ENCODE data around the gene DOCK4. TPM values are rescaled to one million over a fixed set of nuclear protein-coding genes. Genes with fewer than 3 reads are reported as not detected.

DOCK4 gene
- total RNA-seq, 1 donor from 2014 or later: 10.6 TPM

GRCh38 chr7:111735661-111736551 lies 470.3 kb downstream of the DOCK4 start:
- DNase-seq (ENCODE audit: low read depth): no peak
- H3K4me3 ChIP-seq (ENCODE audit: low read depth, low read length): no peak overlapping the region
- TF ChIP-seq CTCF (conservative IDR thresholded peaks at IDR 0.05; ENCODE audit: low read depth, low read length): peak; percentile 86

- H3K4me3 ChIP-seq (ENCODE audit: low read depth, low read length): no peak overlapping the region
- TF ChIP-seq CTCF (conservative IDR thresholded peaks at IDR 0.05; ENCODE audit: low read depth, low read length): no peak
- no peak for DNase-seq (ENCODE audit: low read depth)
Measured at GRCh38 chr7:111734954-111735660, 471.1 kb downstream of the DOCK4 start.

- no peak for TF ChIP-seq CTCF (conservative IDR thresholded peaks at IDR 0.05; ENCODE audit: low read depth, low read length)
- no peak overlapping the region for H3K4me3 ChIP-seq (ENCODE audit: low read depth, low read length)
- DNase-seq (ENCODE audit: low read depth): no peak
Measured at GRCh38 chr7:111732923-111733322, 473.3 kb downstream of the DOCK4 start.

GRCh38 chr7:111730476-111731300 lies 475.5 kb downstream of the DOCK4 start:
- TF ChIP-seq CTCF (conservative IDR thresholded peaks at IDR 0.05; ENCODE audit: low read depth, low read length): peak; percentile 73
- DNase-seq (ENCODE audit: low read depth): no peak
- H3K4me3 ChIP-seq (ENCODE audit: low read depth, low read length): no peak overlapping the region

- H3K4me3 ChIP-seq (ENCODE audit: low read depth, low read length): no peak overlapping the region
- no peak for TF ChIP-seq CTCF (conservative IDR thresholded peaks at IDR 0.05; ENCODE audit: low read depth, low read length)
- no peak for DNase-seq (ENCODE audit: low read depth)
Measured at GRCh38 chr7:111730057-111730456, 476.1 kb downstream of the DOCK4 start.

- DNase-seq (ENCODE audit: low read depth): no peak
- TF ChIP-seq CTCF (conservative IDR thresholded peaks at IDR 0.05; ENCODE audit: low read depth, low read length): peak; percentile 9
- H3K4me3 ChIP-seq (ENCODE audit: low read depth, low read length): no peak overlapping the region
Measured at GRCh38 chr7:111729483-111729882, 476.7 kb downstream of the DOCK4 start.
